GM12878 (cell line): ENCODE measurements around the gene MGMT. TPM values are rescaled to one million over a fixed set of nuclear protein-coding genes. Genes with fewer than 3 reads are reported as not detected.

Experiments used
- ATAC-seq: fragments of 200-7000 bp; cut with Tn5 transposase; 3 replicates; pipeline ENCODE4 v1.9.1; 2020; ENCODE audit warnings: mild to moderate bottlenecking, moderate library complexity
- BruUV-seq: library from RNA; stranded (reverse); fragments of 400-500 nt; replicated peaks from 2 replicates; lab custom pipeline; 2021; lab: Mats Ljungman, UMichigan
- CTCF ChIA-PET: fragments of 300-600 bp; sonication (Branson Sonifier 250); formaldehyde crosslinking; extraction: SDS; loops from one replicate; lab custom pipeline; 2021; ENCODE audit warnings: inconsistent platforms; lab: Yijun Ruan, JAX
- POLR2A ChIA-PET: fragments of 350-600 bp; formaldehyde crosslinking; extraction: SDS; loops from one replicate; lab custom pipeline; 2021; ENCODE audit warnings: inconsistent platforms; lab: Charles Lee
- RAD21 ChIA-PET: fragments of 300-600 bp; sonication (Branson Sonifier 250); formaldehyde crosslinking; loops from one replicate; lab custom pipeline; 2023; ENCODE audit warnings: antibody characterized with exemption; ENCODE audit not compliant: unreplicated experiment; lab: Charles Lee
- SMC1A ChIA-PET: fragments of 300-600 bp; sonication (Branson Sonifier 250); formaldehyde crosslinking; loops from one replicate; lab custom pipeline; 2023; ENCODE audit not compliant: unreplicated experiment, uncharacterized antibody; lab: Charles Lee
- DNase-seq: peaks from one replicate; pipeline ENCODE4 v3.0.0-alpha.2; 2011; ENCODE audit warnings: low read depth, low spot score
- FAIRE-seq: peaks from 3 replicates; lab custom pipeline; 2011; peaks lifted over from hg19 to GRCh38; lab: Jason Lieb, UNC
- H2AFZ ChIP-seq: 2 replicates; pipeline ENCODE4 v1.6.0; 2011; ENCODE audit warnings: low read depth, low read length, control low read depth; ENCODE audit not compliant: control insufficient read depth
- H3K27ac ChIP-seq: 2 replicates; pipeline ENCODE4 v1.5.1; 2011; ENCODE audit warnings: control low read depth; ENCODE audit not compliant: control insufficient read depth, insufficient read depth
- H3K27me3 ChIP-seq, 2 experiments: replicated peaks in 1 of 2; 2 replicates each; pipeline versions ENCODE4 v1.6.0 to v1.6.1; 2011; ENCODE audit warnings: low read length in 1 of 2; ENCODE audit not compliant: control insufficient read depth in 2 of 2, insufficient read depth in 2 of 2
- H3K36me3 ChIP-seq, 2 experiments: 2 replicates each; pipeline ENCODE4 v1.5.1; 2011; ENCODE audit warnings: low read length in 1 of 2; ENCODE audit not compliant: control insufficient read depth in 2 of 2, insufficient read depth in 2 of 2
- H3K4me1 ChIP-seq: 2 replicates; pipeline ENCODE4 v1.6.1; 2011; ENCODE audit warnings: mild to moderate bottlenecking, low read length, moderate library complexity, mixed read lengths; ENCODE audit not compliant: control insufficient read depth, insufficient read depth
- H3K4me2 ChIP-seq: 2 replicates; pipeline ENCODE4 v1.6.0; 2011; ENCODE audit warnings: control low read depth; ENCODE audit not compliant: control insufficient read depth, insufficient read depth
- H3K4me3 ChIP-seq: fragments of 200-600 bp; sonication (generic); 2 replicates; pipeline ENCODE4 v1.5.1; 2016
- H3K79me2 ChIP-seq: 2 replicates; pipeline ENCODE4 v1.6.0; 2011; ENCODE audit warnings: low read length; ENCODE audit not compliant: control insufficient read depth, insufficient read depth
- H3K9ac ChIP-seq: 2 replicates; pipeline ENCODE4 v1.8.0; 2011; ENCODE audit warnings: low read length, control low read depth, mixed read lengths; ENCODE audit not compliant: control insufficient read depth, insufficient read depth
- H3K9me3 ChIP-seq: replicated peaks from 3 replicates; pipeline ENCODE4 v1.5.1; 2011; ENCODE audit warnings: mild to moderate bottlenecking, low read length; ENCODE audit not compliant: control insufficient read depth, insufficient read depth
- H4K20me1 ChIP-seq: 2 replicates; pipeline ENCODE4 v1.6.0; 2011; ENCODE audit not compliant: control insufficient read depth, insufficient read depth
- ATF7 ChIP-seq: fragments of 450-650 bp; IDR thresholded peaks from 2 replicates; pipeline ENCODE4 v1.6.1; 2016; ENCODE audit warnings: low read depth, mild to moderate bottlenecking
- CEBPB ChIP-seq, 2 experiments: fragments of 150-350 bp in 1 of 2; IDR thresholded peaks; 2 replicates each; pipeline ENCODE4 v1.6.1; 2012 to 2014; ENCODE audit warnings: low read depth in 2 of 2, low read length in 2 of 2, borderline replicate concordance in 1 of 2, inconsistent platforms in 1 of 2
- CHD2 ChIP-seq: IDR thresholded peaks from 2 replicates; pipeline ENCODE4 v1.6.1; 2011; ENCODE audit warnings: low read depth, low read length, improper control_type of control experiment, borderline replicate concordance
- CTCF ChIP-seq, 3 experiments: IDR thresholded peaks in 2 of 3; conservative IDR thresholded peaks in 1 of 3; 2 replicates each; pipeline ENCODE4 v1.5.1; 2011; ENCODE audit warnings: low read depth in 3 of 3, low read length in 3 of 3, mild to moderate bottlenecking in 3 of 3, control low read depth in 2 of 3, moderate library complexity in 2 of 3, inconsistent platforms in 1 of 3, mixed read lengths in 1 of 3; ENCODE audit not compliant: control insufficient read depth in 2 of 3, insufficient read depth in 1 of 3; ENCODE audit errors: extremely low read depth in 1 of 3
- ELK1 ChIP-seq: IDR thresholded peaks from 2 replicates; pipeline ENCODE4 v1.6.1; 2012; ENCODE audit warnings: low read depth, low read length, improper control_type of control experiment
- HSF1 ChIP-seq: fragments of 150-350 bp; IDR thresholded peaks from 2 replicates; pipeline ENCODE4 v1.6.1; 2014; ENCODE audit warnings: mild to moderate bottlenecking, low read depth, low read length
- NFXL1 ChIP-seq: fragments of 450-650 bp; IDR thresholded peaks from 2 replicates; pipeline ENCODE4 v1.6.1; 2017; ENCODE audit warnings: antibody characterized with exemption, mild to moderate bottlenecking, borderline replicate concordance
- NR2C2 ChIP-seq: IDR thresholded peaks from 2 replicates; pipeline ENCODE4 v1.6.1; 2011; ENCODE audit warnings: borderline replicate concordance, low read depth; ENCODE audit not compliant: control insufficient read depth, insufficient read length
- PAX8 ChIP-seq: fragments of 450-650 bp; IDR thresholded peaks from 2 replicates; pipeline ENCODE4 v1.6.1; 2017; ENCODE audit warnings: mild to moderate bottlenecking, moderate library complexity
- PBX3 ChIP-seq: IDR thresholded peaks from 2 replicates; pipeline ENCODE4 v1.6.1; 2011; ENCODE audit warnings: mild to moderate bottlenecking, low read depth, low read length, moderate library complexity; ENCODE audit not compliant: insufficient replicate concordance
- STAT3 ChIP-seq: IDR thresholded peaks from 2 replicates; pipeline ENCODE4 v1.6.1; 2011; ENCODE audit warnings: low read depth, low read length, improper control_type of control experiment
- TARDBP ChIP-seq: IDR thresholded peaks from 2 replicates; pipeline ENCODE4 v1.6.1; 2016; ENCODE audit warnings: borderline replicate concordance
- TCF3 ChIP-seq: IDR thresholded peaks from 2 replicates; pipeline ENCODE4 v1.6.1; 2012; ENCODE audit warnings: low read depth, mild to moderate bottlenecking, low read length, borderline replicate concordance; ENCODE audit not compliant: insufficient read depth
- YY1 ChIP-seq: IDR thresholded peaks from 2 replicates; pipeline ENCODE4 v1.6.1; 2011; ENCODE audit warnings: low read depth, mild to moderate bottlenecking, low read length
- ZBTB11 ChIP-seq: fragments of 450-650 bp; formaldehyde crosslinking; IDR thresholded peaks from 2 replicates; pipeline ENCODE4 v1.5.0; 2022; ENCODE audit warnings: mild to moderate bottlenecking, missing genetic modification characterization
- ZNF217 ChIP-seq: fragments of 450-650 bp; IDR thresholded peaks from 2 replicates; pipeline ENCODE4 v1.6.1; 2017; ENCODE audit warnings: antibody characterized with exemption, mild to moderate bottlenecking
- WGBS: methylation state at CpG from one replicate; pipeline ENCODE4 v1.1.6; 2016; ENCODE audit warnings: low lambda C conversion rate; ENCODE audit not compliant: insufficient replicate concordance, insufficient coverage; ENCODE audit errors: missing lambda C conversion rate; 5-methylcytosine and 5-hydroxymethylcytosine counted together
- in situ Hi-C: fragments of 300-500 bp; cut with MboI; formaldehyde crosslinking; loops from 9 replicates; pipeline ENCODE4 v1.14.3; 2018; ENCODE audit warnings: mixed read lengths
- intact Hi-C: fragments of 100-400 bp; cut with micrococcal nuclease; formaldehyde crosslinking; loops from one replicate; pipeline ENCODE4 v1.14.2; 2022; ENCODE audit not compliant: unreplicated experiment
- polyA plus RNA-seq, 11 experiments: library from polyadenylated mRNA; depleted of rRNA in 4 of 11; unstranded in 6 of 11; stranded (reverse) in 5 of 11; fragments of >200 nt; fragmentation: Nextera tagmentation in 4 of 11; fragmentation: Illumina TruSeq in 1 of 11; extraction: Ambion mirVana in 4 of 11; extraction: Trizol in 1 of 11; gene quantifications; 1 replicate in 1 of 11; 2 replicates in 10 of 11; pipeline versions ENCODE4 v1.2.1 to v1.2.3, GENCODE V29; 2011 to 2016; ENCODE audit warnings: inconsistent platforms in 2 of 11, missing spikeins in 2 of 11, low read depth in 1 of 11
- total RNA-seq, 4 experiments: library from RNA; depleted of rRNA in 3 of 4; stranded (reverse); fragments of >200 nt in 3 of 4; fragmentation: Illumina TruSeq in 1 of 4; extraction: Trizol in 1 of 4; gene quantifications; 2 replicates each; pipeline versions ENCODE4 v1.2.1 to v1.2.3, GENCODE V29; 2013 to 2021

MGMT gene
- total and polyA plus RNA-seq, 10 of the 15 experiments (the other 5 are each of a cell fraction or from before 2014, with no cell fraction given) = 0.16 to 24.2 (median 13.3) TPM

GRCh38 chr10:129770286-129770685 is 303.2 kb downstream of the MGMT start:
- ChIA-PET RAD21 (no interaction called here), SMC1A (no interaction called here), POLR2A (no interaction called here), CTCF (no interaction called here)
- no peak for DNase-seq
- H3K9ac ChIP-seq = no peak overlapping the region
- no peak for ATAC-seq
- no peak overlapping the region for H3K27ac ChIP-seq
- no peaks in the 10 kb centered on the region; a peak in 1 of 4 replicates for H3K36me3 ChIP-seq
- no peak for FAIRE-seq
- no TSS peak for BruUV-seq
- in situ Hi-C loops (no loop called here), intact Hi-C loops (no loop called here)
- H4K20me1 ChIP-seq = no peaks in the 10 kb centered on the region
- no peak for TF ChIP-seq CTCF (IDR thresholded peaks at IDR 0.05 in 2 of 3, conservative IDR thresholded peaks at IDR 0.05 in 1 of 3; ENCODE audit: control insufficient read depth in 2 of 3, extremely low read depth in 1 of 3, insufficient read depth in 1 of 3, low read depth in 3 of 3, low read length in 3 of 3)
- no peak for TF ChIP-seq CEBPB (IDR thresholded peaks at IDR 0.05; ENCODE audit: borderline replicate concordance in 1 of 2, low read depth in 2 of 2, low read length in 2 of 2)
- no peak for TF ChIP-seq TARDBP
- no peak for TF ChIP-seq NFXL1
- TF ChIP-seq ZNF217 = no peak
- no peak for TF ChIP-seq ELK1
- no peak for TF ChIP-seq CHD2
- no peak for TF ChIP-seq STAT3
- TF ChIP-seq PAX8 = no peak
- no peak for TF ChIP-seq YY1
- no peak for TF ChIP-seq ZBTB11 (CRISPR knock-in tag)
- no peak for TF ChIP-seq ATF7
- no peak for TF ChIP-seq HSF1
- no peak for TF ChIP-seq NR2C2
- TF ChIP-seq TCF3 = no peak
- TF ChIP-seq PBX3 = no peak
- TF ChIP-seq, all 136 proteins: peak for 0
- Histone ChIP-seq H3K79me2 (no peaks in the 10 kb centered on the region), H3K27me3 (no peaks in the 10 kb centered on the region), H3K4me3 (no peak overlapping the region), H3K4me1 (no peaks in the 10 kb centered on the region), H3K4me2 (no peak overlapping the region), H2AFZ (no peak overlapping the region), H3K9me3 (no peaks in the 10 kb centered on the region)
- 82% methylated on average over 14 of the region's 14 CpGs for WGBS
